Esophagus (tissue), 2 donors: ENCODE results near the gene GXYLT2. TPM values are rescaled to one million over a fixed set of nuclear protein-coding genes. Genes with fewer than 3 reads are reported as not detected.

Source experiments
- H3K27ac ChIP-seq, 2 donors: one replicate each; pipeline ENCODE4 v1.5.1; 2013; ENCODE audit warnings: low read depth in 2 of 2, mild to moderate bottlenecking in 2 of 2, inconsistent platforms in 1 of 2, low read length in 1 of 2, moderate library complexity in 1 of 2
- H3K27me3 ChIP-seq, 2 donors: one replicate each; pipeline ENCODE4 v1.6.1; 2013; ENCODE audit warnings: low read length in 2 of 2, control low read depth in 1 of 2, mild to moderate bottlenecking in 1 of 2; ENCODE audit not compliant: insufficient read depth in 2 of 2, control insufficient read depth in 1 of 2
- H3K36me3 ChIP-seq, 2 donors: one replicate each; pipeline ENCODE4 v1.6.1; 2013; ENCODE audit warnings: low read length in 1 of 2; ENCODE audit not compliant: control insufficient read depth in 2 of 2, insufficient read depth in 2 of 2
- H3K4me1 ChIP-seq, 2 donors: one replicate each; pipeline ENCODE4 v1.6.1; 2013; ENCODE audit warnings: low read length in 1 of 2; ENCODE audit not compliant: control insufficient read depth in 2 of 2, insufficient read depth in 2 of 2
- H3K4me3 ChIP-seq, 2 donors: one replicate each; pipeline ENCODE4 v1.5.1; 2013; ENCODE audit warnings: low read length in 2 of 2, mild to moderate bottlenecking in 2 of 2, low read depth in 1 of 2, moderate library complexity in 1 of 2
- H3K9me3 ChIP-seq, 2 donors: one replicate each; pipeline ENCODE4 v1.6.1; 2013; ENCODE audit warnings: mild to moderate bottlenecking in 2 of 2, low read depth in 1 of 2, low read length in 1 of 2, moderate library complexity in 1 of 2; ENCODE audit not compliant: control insufficient read depth in 2 of 2, insufficient read depth in 1 of 2
- WGBS, 2 donors: extraction: QIAGEN DNeasy Blood & Tissue Kit; methylation state at CpG; one replicate each; pipeline ENCODE4 v1.1.7; 2013; 5-methylcytosine and 5-hydroxymethylcytosine counted together
- polyA plus RNA-seq, 2 donors: library from polyadenylated mRNA; stranded (reverse); fragments of 200-250 nt; gene quantifications; one replicate each; pipeline ENCODE4 v1.2.3, GENCODE V29; 2013
- donor health status: healthy with polysubstance abuse.
- donor health status: Bipolar disorder and iron deficiency.

Gene GXYLT2
- polyA plus RNA-seq, 2 donors = 0.24 to 0.37 TPM

DNA sequence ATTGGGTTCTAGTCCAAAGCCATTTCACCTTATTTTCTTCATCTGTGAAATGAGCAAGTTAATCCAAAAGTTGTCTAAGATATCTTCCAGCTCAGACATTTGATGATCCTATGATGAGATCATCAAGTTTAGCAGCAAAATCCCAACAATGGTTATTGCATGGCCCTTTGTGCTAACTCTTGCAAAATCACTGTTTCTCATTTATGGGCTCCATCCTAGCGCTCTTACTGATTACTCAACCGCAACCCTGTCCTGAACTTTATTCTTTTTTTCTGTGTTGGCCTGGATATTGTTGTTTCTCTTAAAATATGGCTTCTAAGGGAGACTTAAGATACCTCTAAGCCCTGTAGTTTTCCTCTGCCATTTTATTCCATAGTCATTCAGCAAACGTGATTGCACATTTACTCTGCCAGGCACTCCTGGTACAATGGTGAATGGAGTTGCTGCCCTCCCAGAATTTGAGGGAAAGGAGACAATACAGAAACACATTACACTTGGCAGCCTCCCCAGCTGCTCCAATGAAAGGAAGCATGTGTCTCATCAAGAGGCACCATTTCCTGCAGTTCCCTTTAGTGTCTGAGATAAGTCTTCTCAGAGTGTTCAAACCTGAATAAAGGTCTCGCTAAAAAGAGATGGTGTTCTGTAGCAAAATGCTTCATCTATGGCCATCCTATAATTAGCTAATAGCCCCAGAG is 4.4 kb downstream of the GXYLT2 start:
- Histone ChIP-seq H3K9me3 (no peaks in the 10 kb centered on the region), H3K4me1 (no peaks in the 10 kb centered on the region), H3K36me3 (no peaks in the 10 kb centered on the region), H3K4me3 (no peak overlapping the region), H3K27me3 (no peaks in the 10 kb centered on the region), H3K27ac (no peak overlapping the region)
- 47 to 51% methylated on average over 4 of the region's 4 CpGs for WGBS, 2 donors

GRCh38 chr3:72892870-72893269 is 5.0 kb downstream of the GXYLT2 start:
- WGBS, 2 donors = 72 to 73% methylated on average over 4 of the region's 4 CpGs
- Histone ChIP-seq H3K4me1 (no peaks in the 10 kb centered on the region), H3K36me3 (no peaks in the 10 kb centered on the region), H3K27me3 (no peaks in the 10 kb centered on the region), H3K4me3 (no peak overlapping the region), H3K27ac (no peak overlapping the region), H3K9me3 (no peaks in the 10 kb centered on the region)

DNA sequence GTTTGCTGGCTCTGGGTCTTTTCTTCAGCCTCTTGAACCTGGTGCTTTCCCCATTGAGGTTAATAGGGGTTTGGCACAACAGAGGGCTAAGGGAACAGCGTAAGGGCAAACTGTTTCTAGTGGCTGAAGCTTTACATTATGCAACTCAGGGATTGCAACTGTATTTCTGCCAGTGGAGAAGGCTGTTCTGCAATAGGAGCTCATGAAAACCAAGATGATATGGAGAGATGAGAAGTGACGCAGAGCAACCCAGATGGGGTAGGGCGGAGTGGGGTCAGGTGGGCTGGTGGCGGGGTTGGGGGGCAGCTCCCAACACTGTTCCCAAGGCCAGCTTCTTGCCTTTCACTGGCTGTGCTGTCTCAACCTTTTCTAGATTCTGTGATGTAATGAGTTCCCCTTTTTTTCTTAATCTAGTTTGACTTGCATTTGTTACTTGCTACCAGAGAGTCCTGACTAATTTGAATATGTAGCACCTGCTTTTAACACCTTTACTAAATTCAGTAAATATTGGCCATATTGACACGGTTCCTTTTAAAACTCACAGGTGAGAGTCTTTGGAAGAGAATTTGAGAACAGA is 7.2 kb downstream of the GXYLT2 start:
- H3K9me3 ChIP-seq = no peaks in the 10 kb centered on the region
- no peaks in the 10 kb centered on the region for H3K36me3 ChIP-seq
- 89 to 90% methylated on average over 5 of the region's 5 CpGs for WGBS, 2 donors
- no peaks in the 10 kb centered on the region for H3K4me1 ChIP-seq
- H3K27ac ChIP-seq = no peak overlapping the region
- no peak overlapping the region for H3K4me3 ChIP-seq
- no peaks in the 10 kb centered on the region for H3K27me3 ChIP-seq

DNA sequence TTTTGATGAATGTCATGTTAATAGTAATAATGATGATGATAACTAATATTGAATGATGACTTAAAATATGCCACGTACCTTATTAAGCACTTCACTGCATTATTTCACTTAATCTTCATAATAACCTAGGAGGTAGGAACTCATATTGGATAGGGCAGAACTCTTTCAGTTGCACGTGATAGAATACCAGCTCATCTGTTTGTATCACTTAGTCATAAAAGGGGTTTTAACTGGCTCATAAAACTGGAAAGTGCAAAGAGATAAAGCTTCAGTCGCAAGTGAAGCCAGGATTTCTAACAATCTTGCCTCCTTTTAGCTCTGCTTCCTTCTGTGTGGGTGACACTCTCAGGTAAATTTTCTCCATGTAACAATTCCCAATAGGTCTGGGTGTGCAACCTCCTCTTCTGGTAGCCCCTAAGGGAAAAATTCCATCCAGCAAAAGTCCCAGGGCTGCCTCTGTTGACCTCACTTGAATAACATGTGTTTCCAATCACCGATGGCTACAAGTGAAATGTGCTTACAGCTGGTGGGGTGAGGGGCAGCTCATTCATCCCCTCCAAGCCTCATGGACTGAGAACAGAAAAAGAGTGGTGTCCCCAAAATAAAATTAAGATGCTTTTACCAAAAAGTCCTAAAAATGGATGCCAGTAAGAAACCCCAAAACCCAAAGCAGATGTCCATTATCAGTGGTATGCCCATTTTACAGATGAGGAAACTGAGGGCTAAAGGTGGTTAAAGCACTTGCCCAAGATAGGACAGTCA is 9.3 kb downstream of the GXYLT2 start:
- 72 to 75% methylated on average over 4 of the region's 4 CpGs for WGBS, 2 donors
- Histone ChIP-seq H3K4me1 (no peaks in the 10 kb centered on the region), H3K27ac (no peak overlapping the region), H3K9me3 (no peaks in the 10 kb centered on the region), H3K4me3 (no peak overlapping the region), H3K27me3 (no peaks in the 10 kb centered on the region), H3K36me3 (no peaks in the 10 kb centered on the region)

GRCh38 chr3:72897758-72898007 is 9.8 kb downstream of the GXYLT2 start:
- H3K4me3 ChIP-seq = no peak overlapping the region
- H3K9me3 ChIP-seq = no peaks in the 10 kb centered on the region
- H3K27me3 ChIP-seq = no peaks in the 10 kb centered on the region
- no peak overlapping the region for H3K27ac ChIP-seq
- no peaks in the 10 kb centered on the region for H3K36me3 ChIP-seq
- H3K4me1 ChIP-seq = no peaks in the 10 kb centered on the region

DNA sequence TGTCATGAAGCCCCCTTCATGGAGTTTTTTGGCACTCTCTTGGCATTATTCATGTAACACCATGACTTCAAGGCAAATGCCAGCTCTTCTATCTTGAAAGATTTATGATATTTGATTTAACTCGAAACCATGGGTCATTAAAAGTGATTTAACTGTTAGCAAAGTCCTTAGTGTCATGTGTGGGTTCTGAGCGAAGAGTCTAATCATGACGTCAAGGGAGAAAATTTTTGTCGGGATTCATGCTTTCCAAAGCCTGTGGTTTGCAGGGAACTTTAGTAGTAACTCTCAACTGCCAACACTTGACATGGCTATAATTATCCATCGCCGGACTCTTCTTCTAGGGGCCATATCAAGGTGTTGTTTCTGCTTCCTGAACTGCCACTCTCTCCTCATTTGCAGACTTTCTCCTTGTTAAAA is 11.5 kb downstream of the GXYLT2 start:
- 66 to 69% methylated on average over 6 of the region's 6 CpGs for WGBS, 2 donors
- Histone ChIP-seq H3K4me3 (no peak overlapping the region), H3K27me3 (peaks cover 0 to 3% of the 10 kb centered on the region in 2 donors), H3K36me3 (no peaks in the 10 kb centered on the region), H3K9me3 (no peaks in the 10 kb centered on the region), H3K27ac (no peak overlapping the region), H3K4me1 (no peaks in the 10 kb centered on the region)

DNA sequence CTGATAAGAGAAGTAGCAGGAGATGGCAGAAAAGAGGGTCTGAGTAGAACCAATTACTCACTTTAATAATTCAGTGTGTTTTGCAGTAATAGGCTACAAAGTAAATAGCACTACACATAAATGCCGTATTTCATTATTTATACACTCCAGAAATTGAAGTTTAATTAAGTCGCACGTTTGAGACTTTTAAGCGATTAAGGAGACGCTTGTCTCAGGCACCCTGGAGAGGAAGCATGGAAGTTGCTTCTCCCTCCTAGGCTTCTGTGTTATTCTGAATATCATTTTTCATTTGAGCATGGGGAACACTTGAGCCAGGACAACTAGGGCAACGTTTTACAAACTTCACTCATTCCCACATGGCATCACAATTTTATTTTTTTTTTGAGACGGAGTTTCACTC is 12.2 kb downstream of the GXYLT2 start:
- H3K4me3 ChIP-seq = no peak overlapping the region
- peaks cover 0 to 3% of the 10 kb centered on the region in 2 donors for H3K27me3 ChIP-seq
- H3K4me1 ChIP-seq = no peaks in the 10 kb centered on the region
- no peaks in the 10 kb centered on the region for H3K36me3 ChIP-seq
- WGBS, 2 donors = 84 to 85% methylated on average over 7 of the region's 7 CpGs
- no peak overlapping the region for H3K27ac ChIP-seq
- H3K9me3 ChIP-seq = no peaks in the 10 kb centered on the region

GRCh38 chr3:72901840-72902239 is 14.0 kb downstream of the GXYLT2 start:
- WGBS, 2 donors = 94 to 97% methylated on average over 2 of the region's 2 CpGs
- H3K9me3 ChIP-seq = no peaks in the 10 kb centered on the region

DNA sequence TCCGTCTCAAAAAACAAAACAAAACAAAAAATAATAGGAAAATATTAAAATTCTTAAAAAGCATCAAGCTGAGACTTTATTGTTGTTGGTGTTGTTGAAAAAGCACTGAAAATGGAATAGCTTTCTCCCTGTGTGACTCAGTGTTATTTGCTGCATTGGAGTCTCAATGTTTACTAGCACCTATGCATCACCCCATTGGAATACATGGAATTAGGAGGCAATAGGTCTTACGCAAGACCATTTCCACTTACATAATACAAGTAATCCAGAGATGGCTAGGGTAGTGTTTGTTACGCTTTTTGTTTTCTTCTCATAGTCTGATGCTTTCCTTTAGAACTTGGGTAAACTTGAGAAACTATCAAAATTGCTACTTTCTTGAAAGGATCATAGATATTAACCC is 15.2 kb downstream of the GXYLT2 start:
- Histone ChIP-seq H3K36me3 (no peaks in the 10 kb centered on the region), H3K27ac (no peak overlapping the region), H3K4me3 (no peak overlapping the region), H3K4me1 (peaks cover 0 to 4% of the 10 kb centered on the region in 2 donors), H3K27me3 (peaks cover 0 to 3% of the 10 kb centered on the region in 2 donors), H3K9me3 (no peaks in the 10 kb centered on the region)
- WGBS, 2 donors = 88 to 93% methylated on average over 3 of the region's 3 CpGs

More at GRCh38 chr3:72901840-72902239, 14.0 kb downstream of the GXYLT2 start:
- H3K4me1 ChIP-seq = no peaks in the 10 kb centered on the region
- H3K27ac ChIP-seq = no peak overlapping the region
- H3K36me3 ChIP-seq = no peaks in the 10 kb centered on the region
- H3K27me3 ChIP-seq = peaks cover 0 to 3% of the 10 kb centered on the region in 2 donors
- H3K4me3 ChIP-seq = no peak overlapping the region

GRCh38 chr3:72904163-72904562 is 16.3 kb downstream of the GXYLT2 start:
- 69 to 79% methylated on average over 2 of the region's 2 CpGs for WGBS, 2 donors
- Histone ChIP-seq H3K27ac (no peak overlapping the region), H3K4me1 (peaks cover 0 to 4% of the 10 kb centered on the region in 2 donors), H3K27me3 (peaks cover 0 to 3% of the 10 kb centered on the region in 2 donors), H3K36me3 (no peaks in the 10 kb centered on the region), H3K9me3 (no peaks in the 10 kb centered on the region), H3K4me3 (no peak overlapping the region)
